Measurements from ENCODE around the gene PRMT7.

The PRMT7 gene

GRCh38 chr16:68273459-68273858 lies 37.4 kb upstream of the PRMT7 start:
- TF ChIP-seq TAF1 (IDR thresholded peaks at IDR 0.05; ENCODE audit: borderline replicate concordance, low read depth, low read length) = no peak
- TF ChIP-seq POLR2A (IDR thresholded peaks at IDR 0.05; ENCODE audit: low read depth, low read length) = no peak
- TF ChIP-seq POLR2AphosphoS5 (IDR thresholded peaks at IDR 0.05; ENCODE audit: low read depth, low read length) = no peak
- DNase-seq (ENCODE audit: insufficient read length) (no peak), FAIRE-seq (no peak)

- FAIRE-seq = peak; percentile 17
These were observed 36.9 kb upstream of the PRMT7 start for GRCh38 chr16:68273896-68274295.

GRCh38 chr16:68274441-68274840 lies 36.4 kb upstream of the PRMT7 start:
- FAIRE-seq = no peak
- DNase-seq (ENCODE audit: insufficient read length) = no peak
- no peak for TF ChIP-seq TAF1 (IDR thresholded peaks at IDR 0.05; ENCODE audit: borderline replicate concordance, low read depth, low read length)
- TF ChIP-seq POLR2AphosphoS5 (IDR thresholded peaks at IDR 0.05; ENCODE audit: low read depth, low read length) = no peak
- TF ChIP-seq POLR2A (IDR thresholded peaks at IDR 0.05; ENCODE audit: low read depth, low read length) = no peak

More at GRCh38 chr16:68273896-68274295, 36.9 kb upstream of the PRMT7 start:
- no peak for DNase-seq (ENCODE audit: insufficient read length)
- TF ChIP-seq POLR2A (IDR thresholded peaks at IDR 0.05; ENCODE audit: low read depth, low read length) = no peak

- FAIRE-seq (peak; percentile 92), DNase-seq (ENCODE audit: insufficient read length) (peak; percentile 51)
These were observed 35.1 kb upstream of the PRMT7 start for GRCh38 chr16:68275611-68276191.

GRCh38 chr16:68276223-68276622 lies 34.6 kb upstream of the PRMT7 start:
- FAIRE-seq (no peak), DNase-seq (ENCODE audit: insufficient read length) (no peak)
- TF ChIP-seq TAF1 (IDR thresholded peaks at IDR 0.05; ENCODE audit: borderline replicate concordance, low read depth, low read length) = no peak
- no peak for TF ChIP-seq POLR2A (IDR thresholded peaks at IDR 0.05; ENCODE audit: low read depth, low read length)
- no peak for TF ChIP-seq POLR2AphosphoS5 (IDR thresholded peaks at IDR 0.05; ENCODE audit: low read depth, low read length)

More at GRCh38 chr16:68275611-68276191, 35.1 kb upstream of the PRMT7 start:
- TF ChIP-seq POLR2AphosphoS5 (IDR thresholded peaks at IDR 0.05; ENCODE audit: low read depth, low read length) (no peak), POLR2A (IDR thresholded peaks at IDR 0.05; ENCODE audit: low read depth, low read length) (no peak), TAF1 (IDR thresholded peaks at IDR 0.05; ENCODE audit: borderline replicate concordance, low read depth, low read length) (no peak)

GRCh38 chr16:68279726-68280558 lies 30.9 kb upstream of the PRMT7 start:
- DNase-seq (ENCODE audit: insufficient read length) = no peak
- no peak for FAIRE-seq
- TF ChIP-seq POLR2A (IDR thresholded peaks at IDR 0.05; ENCODE audit: low read depth, low read length) (no peak), TAF1 (IDR thresholded peaks at IDR 0.05; ENCODE audit: borderline replicate concordance, low read depth, low read length) (no peak), POLR2AphosphoS5 (IDR thresholded peaks at IDR 0.05; ENCODE audit: low read depth, low read length) (no peak)

- no peak for FAIRE-seq
- TF ChIP-seq POLR2AphosphoS5 (IDR thresholded peaks at IDR 0.05; ENCODE audit: low read depth, low read length) (no peak), TAF1 (IDR thresholded peaks at IDR 0.05; ENCODE audit: borderline replicate concordance, low read depth, low read length) (no peak), POLR2A (IDR thresholded peaks at IDR 0.05; ENCODE audit: low read depth, low read length) (no peak; the same call in 1 of the 2 replicates)
These were observed 29.3 kb upstream of the PRMT7 start for GRCh38 chr16:68281368-68282063.

GRCh38 chr16:68282064-68282452 lies 28.8 kb upstream of the PRMT7 start:
- FAIRE-seq = no peak
- DNase-seq (ENCODE audit: insufficient read length) = no peak
- TF ChIP-seq TAF1 (IDR thresholded peaks at IDR 0.05; ENCODE audit: borderline replicate concordance, low read depth, low read length) (no peak), POLR2A (IDR thresholded peaks at IDR 0.05; ENCODE audit: low read depth, low read length) (no peak), POLR2AphosphoS5 (IDR thresholded peaks at IDR 0.05; ENCODE audit: low read depth, low read length) (no peak)

More at GRCh38 chr16:68281368-68282063, 29.3 kb upstream of the PRMT7 start:
- DNase-seq (ENCODE audit: insufficient read length) = no peak

GRCh38 chr16:68283346-68283745 lies 27.5 kb upstream of the PRMT7 start:
- FAIRE-seq = no peak

GRCh38 chr16:68283801-68284598 lies 26.8 kb upstream of the PRMT7 start:
- TF ChIP-seq POLR2AphosphoS5 (IDR thresholded peaks at IDR 0.05; ENCODE audit: low read depth, low read length) (no peak; the same call in 1 of the 2 replicates), TAF1 (IDR thresholded peaks at IDR 0.05; ENCODE audit: borderline replicate concordance, low read depth, low read length) (no peak), POLR2A (IDR thresholded peaks at IDR 0.05; ENCODE audit: low read depth, low read length) (no peak)
- DNase-seq (ENCODE audit: insufficient read length) (no peak), FAIRE-seq (peak; percentile 64)

More at GRCh38 chr16:68283346-68283745, 27.5 kb upstream of the PRMT7 start:
- no peak for DNase-seq (ENCODE audit: insufficient read length)
- TF ChIP-seq POLR2A (IDR thresholded peaks at IDR 0.05; ENCODE audit: low read depth, low read length) (no peak), TAF1 (IDR thresholded peaks at IDR 0.05; ENCODE audit: borderline replicate concordance, low read depth, low read length) (no peak), POLR2AphosphoS5 (IDR thresholded peaks at IDR 0.05; ENCODE audit: low read depth, low read length) (no peak)

GRCh38 chr16:68284847-68285246 lies 26.0 kb upstream of the PRMT7 start:
- no peak for DNase-seq (ENCODE audit: insufficient read length)

More at GRCh38 chr16:68284847-68285246, 26.0 kb upstream of the PRMT7 start:
- FAIRE-seq = peak; percentile 85
- TF ChIP-seq TAF1 (IDR thresholded peaks at IDR 0.05; ENCODE audit: borderline replicate concordance, low read depth, low read length) (no peak), POLR2A (IDR thresholded peaks at IDR 0.05; ENCODE audit: low read depth, low read length) (no peak), POLR2AphosphoS5 (IDR thresholded peaks at IDR 0.05; ENCODE audit: low read depth, low read length) (no peak)
